K562 (cell line): ENCODE data around the gene LTO1. TPM values are rescaled to one million over a fixed set of nuclear protein-coding genes. Genes with fewer than 3 reads are reported as not detected.

Source experiments
- ATF4 ChIP-seq: fragments of 450-650 bp; formaldehyde crosslinking; IDR thresholded peaks from 2 replicates; pipeline ENCODE4 v1.4.0; 2022; ENCODE audit warnings: mild to moderate bottlenecking, moderate library complexity
- CREM ChIP-seq: IDR thresholded peaks from 2 replicates; pipeline ENCODE4 v1.6.1; 2014; ENCODE audit warnings: antibody characterized with exemption, low read depth
- FOXK1 ChIP-seq: sonication (generic); formaldehyde crosslinking; IDR thresholded peaks from 2 replicates; pipeline ENCODE4 v1.8.0; 2022; ENCODE audit warnings: missing genetic modification reagents, mild to moderate bottlenecking, borderline replicate concordance
- MTA1 ChIP-seq: fragments of 450-650 bp; IDR thresholded peaks from 2 replicates; pipeline ENCODE4 v1.6.1; 2017; ENCODE audit warnings: borderline replicate concordance
- MTA3 ChIP-seq: fragments of 450-650 bp; formaldehyde crosslinking; IDR thresholded peaks from 2 replicates; pipeline ENCODE4 v1.6.1; 2017; ENCODE audit warnings: mild to moderate bottlenecking, borderline replicate concordance
- NFYB ChIP-seq: IDR thresholded peaks from 2 replicates; pipeline ENCODE4 v1.6.1; 2011; ENCODE audit warnings: mild to moderate bottlenecking, moderate library complexity; ENCODE audit not compliant: insufficient read length; ENCODE audit errors: extremely low read depth
- NR2F6 ChIP-seq: fragments of 450-650 bp; formaldehyde crosslinking; IDR thresholded peaks from 2 replicates; pipeline ENCODE4 v1.4.0; 2020; ENCODE audit warnings: mild to moderate bottlenecking
- PTRF ChIP-seq: fragments of 450-650 bp; IDR thresholded peaks from 2 replicates; pipeline ENCODE4 v1.6.1; 2016; ENCODE audit warnings: mild to moderate bottlenecking, missing genetic modification characterization, missing compliant biosample characterization
- RB1 ChIP-seq: fragments of 450-650 bp; IDR thresholded peaks from 2 replicates; pipeline ENCODE4 v1.6.1; 2017; ENCODE audit warnings: low read depth, mild to moderate bottlenecking
- RBM14 ChIP-seq: fragments of 200-400 bp; formaldehyde crosslinking; IDR thresholded peaks from 2 replicates; pipeline ENCODE4 v1.6.1; 2018; ENCODE audit warnings: low read depth, mild to moderate bottlenecking, low read length, moderate library complexity, borderline replicate concordance; ENCODE audit not compliant: insufficient read depth
- RBM17 ChIP-seq: fragments of 200-400 bp; formaldehyde crosslinking; IDR thresholded peaks from 2 replicates; pipeline ENCODE4 v1.6.1; 2017; ENCODE audit warnings: low read depth, mild to moderate bottlenecking, low read length, borderline replicate concordance
- RFX7 ChIP-seq: fragments of 250-450 bp; sonication (Bioruptor Pico); IDR thresholded peaks from 2 replicates; pipeline ENCODE4 v1.5.1; 2021; ENCODE audit warnings: mild to moderate bottlenecking
- SMARCA5 ChIP-seq: fragments of 450-650 bp; IDR thresholded peaks from 2 replicates; pipeline ENCODE4 v1.6.1; 2016
- SREBF2 ChIP-seq: sonication (generic); formaldehyde crosslinking; IDR thresholded peaks from 2 replicates; pipeline ENCODE4 v1.4.0; 2020; ENCODE audit warnings: mild to moderate bottlenecking, missing genetic modification reagents
- TAF9B ChIP-seq: fragments of 450-650 bp; IDR thresholded peaks from 2 replicates; pipeline ENCODE4 v1.6.1; 2018; ENCODE audit warnings: mild to moderate bottlenecking; ENCODE audit not compliant: partially characterized antibody
- ZBTB8A ChIP-seq: fragments of 450-650 bp; IDR thresholded peaks from 2 replicates; pipeline ENCODE4 v1.6.1; 2018; ENCODE audit warnings: mild to moderate bottlenecking, moderate library complexity; ENCODE audit not compliant: partially characterized antibody
- ZNF277 ChIP-seq: fragments of 250-450 bp; sonication (Bioruptor Pico); IDR thresholded peaks from 2 replicates; pipeline ENCODE4 v1.8.0; 2022; ENCODE audit warnings: inconsistent platforms, mild to moderate bottlenecking, moderate library complexity, borderline replicate concordance
- ZNF324 ChIP-seq: fragments of 250-450 bp; sonication (Bioruptor Pico); IDR thresholded peaks from 2 replicates; pipeline ENCODE4 v1.4.0; 2020; ENCODE audit warnings: mild to moderate bottlenecking
- ZNF407 ChIP-seq: fragments of 450-650 bp; IDR thresholded peaks from 2 replicates; pipeline ENCODE4 v1.6.1; 2016; ENCODE audit warnings: low read depth
- ZNF57 ChIP-seq: fragments of 450-650 bp; formaldehyde crosslinking; IDR thresholded peaks from 2 replicates; pipeline ENCODE4 v1.4.0; 2020; ENCODE audit warnings: mild to moderate bottlenecking, moderate library complexity
- polyA plus RNA-seq, 8 experiments: library from polyadenylated mRNA; depleted of rRNA in 4 of 8; stranded (reverse) in 5 of 8; unstranded in 3 of 8; fragments of >200 nt; fragmentation: Nextera tagmentation in 2 of 8; fragmentation: Illumina TruSeq in 1 of 8; extraction: Ambion mirVana in 2 of 8; extraction: Trizol in 1 of 8; gene quantifications; 2 replicates each; pipeline versions ENCODE4 v1.2.1 to v1.2.3, GENCODE V29; 2011 to 2014; ENCODE audit warnings: inconsistent platforms in 1 of 8, missing spikeins in 1 of 8
- total RNA-seq, 7 experiments: library from RNA; depleted of rRNA in 6 of 7; stranded (reverse); fragments of >200 nt in 6 of 7; fragmentation: Illumina TruSeq in 2 of 7; extraction: Trizol in 2 of 7; gene quantifications; 2 replicates each; pipeline versions ENCODE4 v1.2.1 to v1.2.3, GENCODE V29; 2011 to 2021; ENCODE audit warnings: low replicate concordance in 1 of 7

LTO1 gene
- total and polyA plus RNA-seq, 9 of the 15 experiments (the other 6 are each of a cell fraction or from before 2014, with no cell fraction given), result 2.6 to 43.4 (median 19.1) TPM

- TF ChIP-seq ZNF407, result no peak
- no peak for TF ChIP-seq FOXK1
- no peak for TF ChIP-seq CREM
- TF ChIP-seq ATF4 (CRISPR knock-in tag), result no peak
- no peak for TF ChIP-seq ZNF277
- no peak for TF ChIP-seq ZNF324 (CRISPR knock-in tag)
- TF ChIP-seq RB1, result 0 out of 2 replicates have a peak, but pooled peaks have one; percentile 42
- TF ChIP-seq SREBF2, result no peak
- TF ChIP-seq TAF9B, result no peak
- TF ChIP-seq MTA1, result no peak
- no peak for TF ChIP-seq NR2F6
- TF ChIP-seq SMARCA5, result no peak
- no peak for TF ChIP-seq ZBTB8A
- no peak for TF ChIP-seq RBM14
- TF ChIP-seq NFYB, result no peak
- no peak for TF ChIP-seq RBM17
- TF ChIP-seq MTA3, result no peak
- no peak for TF ChIP-seq ZNF57 (CRISPR knock-in tag)
- no peak for TF ChIP-seq PTRF (tag)
- no peak for TF ChIP-seq RFX7 (CRISPR knock-in tag)
Observed at GRCh38 chr11:69704508-69705253, 29.5 kb upstream of the LTO1 start (continued).
